Stimulated activated CD8-positive, alpha-beta memory T cell treated with anti-CD3 and anti-CD28 coated beads, Interleukin-12 subunit alpha, Interleukin-12 subunit beta, amount 100 ng/mL, for 1 hour (primary cell): ENCODE data around the gene LCA5L.
"Not testable (repeated sequence)": the region's sequence is repeated elsewhere in the genome, so short reads cannot be mapped to it uniquely, and the experiment has no call there.

Experiments
- DNase-seq: peaks from one replicate; pipeline ENCODE4 v3.0.0-alpha.2; 2020; ENCODE audit warnings: low read depth

LCA5L gene

DNA sequence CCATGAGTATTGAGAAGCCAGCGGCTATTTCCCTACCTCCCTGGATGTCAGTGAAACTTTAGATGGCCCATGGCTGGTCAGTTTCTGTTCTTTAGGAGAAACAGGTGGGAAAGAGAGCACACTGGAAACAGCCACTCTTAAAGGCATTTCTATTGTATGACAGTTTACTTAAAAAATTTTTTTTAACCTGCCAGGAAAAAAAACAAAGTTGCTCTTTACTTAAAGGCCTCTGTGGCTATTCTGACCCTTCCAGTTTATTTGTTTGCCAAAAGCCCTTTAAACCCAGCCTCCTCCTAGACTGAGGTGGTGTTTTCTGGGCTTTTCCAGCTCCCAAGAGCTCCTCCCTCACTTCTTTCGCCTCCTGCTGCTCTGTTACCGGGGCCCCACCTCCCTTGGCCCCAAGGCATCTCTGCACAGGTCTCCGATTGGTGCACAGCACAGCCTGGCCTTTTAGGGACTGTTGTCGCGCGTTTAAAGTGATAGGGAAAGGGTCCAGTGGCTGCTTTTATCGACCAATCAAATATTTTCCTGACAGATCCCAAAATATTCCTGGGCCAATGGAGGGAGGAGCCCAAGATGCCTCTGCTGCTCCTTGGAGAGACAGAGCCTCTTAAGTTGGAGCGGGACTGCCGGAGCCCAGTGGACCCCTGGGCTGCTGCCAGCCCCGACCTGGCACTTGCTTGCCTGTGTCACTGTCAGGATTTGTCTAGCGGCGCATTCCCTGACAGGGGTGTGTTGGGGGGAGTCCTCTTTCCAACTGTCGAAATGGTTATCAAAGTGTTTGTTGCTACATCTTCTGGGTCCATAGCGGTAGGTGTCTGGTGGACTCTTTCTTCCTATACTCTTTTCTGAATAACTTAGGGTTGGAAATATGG, 6.0 kb upstream of the LCA5L start, which contains the start of gene SH3BGR:
Gene SH3BGR (plus strand): TSS at position 639 of the 875 bp plus-strand sequence. CDS start 127 bp downstream, at position 766.
- DNase-seq, result no peak

DNA sequence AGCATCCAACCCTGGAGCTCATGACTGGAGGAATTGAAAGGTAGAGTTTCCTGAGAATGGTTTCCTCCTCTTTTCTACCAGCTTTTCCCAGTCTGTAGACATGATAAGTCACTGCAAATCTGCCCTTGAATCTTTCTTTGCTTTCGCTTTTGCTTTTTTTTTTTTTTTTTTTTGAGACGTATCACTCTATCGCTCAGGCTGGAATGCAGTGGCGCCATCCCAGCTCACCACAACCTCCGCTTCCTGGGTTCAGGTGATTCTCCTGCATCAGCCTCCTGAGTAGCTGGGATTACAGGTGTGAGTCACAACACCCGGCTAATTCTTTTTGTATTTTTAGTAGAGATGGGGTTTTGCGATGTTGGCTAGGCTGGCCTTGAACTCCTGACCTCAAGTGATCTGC, 1.7 kb upstream of the LCA5L start:
- no peak for DNase-seq

DNA sequence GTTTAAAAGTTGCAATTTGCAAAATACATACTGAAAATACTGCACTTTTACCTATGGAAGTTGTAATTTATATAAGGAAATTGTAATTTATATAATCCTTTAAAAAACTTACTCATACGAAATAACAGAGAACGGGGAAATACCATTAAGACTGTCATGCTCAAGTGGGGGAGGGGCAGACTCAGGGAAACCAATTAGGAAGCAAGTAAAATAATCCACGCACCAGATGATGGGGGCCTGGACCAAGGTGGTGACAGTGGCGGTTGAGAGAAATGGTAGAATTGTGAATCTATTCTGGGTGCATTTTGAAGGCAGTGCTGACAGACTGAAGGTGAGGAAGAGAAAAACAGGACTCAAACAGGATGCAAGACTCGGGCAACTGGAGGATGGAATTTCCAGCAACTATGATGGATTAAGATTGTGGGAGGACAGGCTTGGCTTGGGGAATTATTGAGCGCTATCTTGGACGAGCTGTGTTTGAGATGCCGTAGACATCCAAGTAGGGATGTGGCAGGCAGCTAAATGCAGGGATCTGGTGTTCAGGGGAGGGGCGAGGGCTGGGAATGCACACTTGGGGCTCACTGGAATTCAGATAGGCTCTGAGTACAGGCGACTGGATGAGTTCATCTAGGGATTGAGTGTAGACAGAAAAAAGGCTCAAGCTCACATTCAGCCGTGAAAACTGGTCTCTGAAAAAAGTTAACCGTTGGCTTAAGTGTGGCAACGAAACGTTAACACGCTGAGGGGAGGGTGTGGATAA, 977 bp downstream of the LCA5L start:
- no peak for DNase-seq

DNA sequence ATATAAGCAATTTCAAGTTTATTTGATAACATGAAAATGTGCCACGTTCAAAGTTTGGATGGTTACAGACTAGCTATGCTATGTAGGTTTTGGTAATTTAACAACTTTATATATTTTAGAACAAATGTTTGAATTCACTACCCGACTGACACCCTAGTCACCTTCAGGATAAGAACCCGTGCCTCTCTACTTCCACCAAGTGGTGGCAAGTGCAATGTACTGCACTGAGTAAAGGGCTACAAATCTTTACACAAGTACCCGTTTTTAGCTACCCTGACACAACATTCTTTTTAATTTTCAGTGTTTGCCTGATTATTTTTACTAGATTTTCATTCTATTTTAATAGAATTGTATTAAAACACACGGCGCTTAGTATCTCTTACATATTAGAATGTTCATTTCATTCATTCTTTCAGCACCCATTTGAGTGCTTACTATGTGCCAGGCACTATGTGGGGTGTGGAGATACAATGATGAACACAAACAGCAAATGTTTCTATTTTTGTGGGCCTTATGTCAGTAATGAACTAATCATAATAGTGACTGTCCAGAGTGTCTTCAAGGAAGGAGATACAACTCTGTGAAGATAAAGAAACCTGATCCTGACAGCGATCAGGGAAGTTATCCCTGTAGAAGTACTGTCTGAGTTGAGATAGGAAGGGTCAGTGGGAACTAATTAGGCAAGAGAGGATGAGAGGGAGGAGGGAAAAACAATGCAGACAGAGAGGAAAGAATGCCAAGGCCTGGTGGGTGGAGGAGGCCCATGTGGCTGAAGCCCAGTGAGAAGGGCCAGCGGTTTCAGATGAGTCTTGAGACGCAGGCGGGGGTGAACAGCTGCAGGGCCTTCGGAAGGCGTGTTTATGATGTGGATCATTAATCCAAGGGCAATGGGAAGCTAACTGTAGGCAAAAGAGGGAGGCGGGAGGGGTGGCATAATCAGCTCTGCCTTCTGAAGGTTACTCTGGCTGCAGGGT, 3.8 kb downstream of the LCA5L start:
- peak; percentile 20 for DNase-seq

DNA sequence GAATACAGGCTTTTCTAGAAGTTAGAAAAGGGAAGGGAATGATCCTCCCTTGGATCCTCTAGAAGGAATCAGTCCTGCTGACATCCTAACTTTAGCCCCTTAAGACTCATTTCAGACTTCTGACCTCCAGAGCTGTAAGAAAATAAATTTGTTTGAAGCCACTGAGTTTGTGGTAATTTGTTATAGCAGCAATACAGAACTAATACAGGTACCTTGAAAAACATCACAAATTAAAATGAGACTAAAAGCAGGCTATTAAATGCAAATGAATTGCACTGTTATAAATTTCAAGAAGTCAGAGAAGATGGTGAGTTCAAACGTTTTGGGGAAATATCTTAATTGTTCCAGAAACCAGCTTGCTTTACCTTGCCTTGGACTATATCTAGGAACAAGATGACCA, 6.3 kb downstream of the LCA5L start:
- no peak for DNase-seq

DNA sequence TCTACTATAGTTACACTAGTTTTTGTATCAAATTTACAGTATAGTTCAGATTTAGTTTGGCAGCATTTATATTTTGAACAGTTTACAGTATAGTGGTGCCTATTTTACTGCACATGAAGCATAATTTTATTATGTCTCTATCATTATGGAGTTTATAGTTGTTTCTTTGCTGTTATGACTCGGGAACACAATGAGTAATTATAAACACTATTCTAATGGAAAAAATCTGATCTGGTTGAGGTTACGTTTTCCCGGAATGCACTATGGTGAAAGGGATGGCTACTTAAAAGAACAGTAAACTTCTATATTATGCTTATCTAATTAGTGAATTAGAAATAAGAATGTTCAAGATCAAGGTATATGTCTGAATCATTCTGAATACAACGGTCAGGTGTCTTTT, 10.6 kb downstream of the LCA5L start:
- no peak for DNase-seq

DNA sequence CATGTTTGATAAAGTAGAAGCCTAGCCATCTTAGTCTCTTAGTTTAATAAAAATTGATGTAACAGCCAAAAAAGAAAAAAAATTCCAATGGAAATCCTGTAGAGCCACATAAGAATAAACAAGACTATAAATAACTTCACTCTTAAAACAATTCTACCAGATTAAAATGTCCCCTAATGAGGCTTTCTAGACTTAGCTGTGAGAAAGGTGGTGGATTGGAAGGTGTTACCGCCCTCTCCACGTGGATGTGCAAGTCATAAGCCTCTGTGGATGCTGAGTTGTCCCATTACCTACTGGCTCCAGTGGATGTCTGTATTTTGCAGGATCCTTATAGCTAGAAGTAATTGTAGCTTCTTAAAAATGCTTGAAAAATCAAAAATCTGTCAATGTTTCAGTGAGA, 14.6 kb downstream of the LCA5L start:
- no peak for DNase-seq

DNA sequence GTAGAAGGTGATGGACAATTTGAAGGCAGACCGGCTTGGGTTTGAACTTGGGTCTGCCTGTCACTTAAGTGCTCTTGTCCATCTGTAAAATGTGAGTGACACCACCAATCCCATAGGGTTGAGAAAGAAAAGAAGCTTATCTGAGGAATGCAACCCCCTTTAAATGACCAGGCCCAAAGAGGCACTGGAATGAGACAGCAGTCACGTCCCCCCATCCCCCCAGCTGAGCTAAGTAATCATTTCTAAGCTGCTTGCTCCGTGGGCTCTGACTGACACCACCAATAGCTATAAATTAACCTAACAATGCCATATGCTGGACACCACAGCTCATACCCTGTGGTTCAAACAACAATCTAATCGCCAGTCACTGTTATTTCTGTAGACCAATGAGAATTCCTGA, 15.1 kb downstream of the LCA5L start:
- DNase-seq, result no peak

DNA sequence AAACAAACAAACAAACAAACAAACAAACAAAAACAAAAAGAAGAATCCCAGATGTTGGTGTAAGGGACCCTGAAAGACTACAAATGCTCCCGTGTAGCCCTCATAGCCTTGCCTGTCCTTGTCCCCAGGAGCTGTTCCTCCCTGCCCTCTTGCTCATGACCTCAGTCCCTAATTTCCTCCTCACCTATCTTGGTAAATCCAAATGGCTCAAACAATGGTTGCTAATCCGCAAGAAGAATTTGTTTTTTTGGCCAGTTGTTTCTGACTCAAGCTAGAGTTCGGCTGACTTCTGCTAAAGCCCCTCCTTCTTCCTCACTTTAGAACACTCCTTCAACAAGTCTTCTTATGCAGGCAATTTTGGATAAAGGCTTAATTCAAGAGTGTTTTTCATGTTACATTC, 15.6 kb downstream of the LCA5L start:
- no peak for DNase-seq

DNA sequence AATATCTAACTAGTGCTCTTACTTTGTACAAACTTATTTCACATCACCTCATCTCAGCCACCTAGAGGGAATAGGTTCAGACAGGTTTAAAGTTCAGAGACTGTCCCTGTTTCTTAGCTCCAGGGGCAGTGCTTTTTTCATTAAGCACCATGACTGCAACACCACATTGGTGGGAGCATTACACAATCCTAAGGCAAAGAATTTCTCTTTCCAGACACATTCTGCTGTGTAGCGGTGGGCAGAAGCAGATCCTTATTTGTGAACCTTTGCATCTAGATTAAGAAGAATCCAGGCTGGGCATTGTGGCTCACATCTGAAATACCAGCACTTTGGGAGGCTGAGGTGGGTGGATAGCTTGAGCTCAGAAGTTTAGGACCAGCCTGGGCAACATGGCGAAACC, 16.1 kb downstream of the LCA5L start:
- DNase-seq, result no peak

DNA sequence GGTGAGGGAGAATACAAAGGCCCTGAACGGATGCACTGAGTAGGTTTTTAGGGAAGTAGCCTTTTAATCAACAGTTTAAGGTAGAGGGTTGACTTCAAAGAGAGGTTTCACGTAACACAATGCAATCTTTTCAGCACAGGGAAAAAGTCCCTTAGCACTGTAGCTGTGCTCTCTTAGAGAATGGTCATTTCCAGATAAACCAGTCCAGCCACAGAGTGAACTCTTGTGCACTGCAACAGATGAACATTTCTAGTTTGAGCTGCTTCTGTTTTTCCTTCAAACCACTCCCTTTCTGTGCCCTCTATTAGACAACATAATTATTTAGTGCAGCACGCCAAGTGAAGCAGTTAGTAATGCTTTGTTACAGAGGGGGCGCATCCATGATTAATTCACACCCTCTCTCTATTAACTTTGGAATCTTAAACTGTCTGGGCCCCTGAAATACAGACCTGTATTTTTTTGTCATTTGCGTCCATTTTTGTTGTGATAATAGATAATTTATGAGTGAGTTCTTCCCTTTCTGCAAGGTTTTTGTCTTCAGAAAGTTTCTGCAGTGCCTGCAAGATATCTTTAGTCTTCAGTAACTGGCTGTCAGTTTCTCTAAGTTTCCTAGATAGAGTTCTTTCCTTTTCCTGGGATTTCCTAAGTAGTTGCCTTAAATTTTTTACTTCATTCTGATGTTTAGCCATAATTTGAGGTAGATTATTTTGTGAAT, 22.9 kb downstream of the LCA5L start:
- no peak for DNase-seq

DNA sequence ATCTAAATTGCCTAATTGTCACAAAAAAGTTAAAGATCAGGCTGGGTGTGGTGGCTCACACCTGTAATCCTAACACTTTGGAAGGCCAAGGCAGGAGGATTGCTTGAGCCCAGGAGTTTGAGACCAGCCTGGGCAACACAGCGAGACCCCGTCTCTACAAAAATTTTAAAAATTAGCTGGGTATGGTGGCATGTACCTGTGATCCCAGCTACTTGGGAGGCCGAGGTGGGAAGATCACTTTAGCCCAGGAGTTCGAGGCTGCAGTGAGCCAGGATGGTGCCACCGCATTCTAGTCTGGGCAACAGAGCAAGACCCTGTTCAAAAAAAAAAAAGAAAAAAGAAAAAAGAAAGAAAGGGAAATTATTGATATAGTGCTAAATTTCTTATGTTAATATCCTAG, 26.4 kb downstream of the LCA5L start:
- DNase-seq, result not testable (repeated sequence)

DNA sequence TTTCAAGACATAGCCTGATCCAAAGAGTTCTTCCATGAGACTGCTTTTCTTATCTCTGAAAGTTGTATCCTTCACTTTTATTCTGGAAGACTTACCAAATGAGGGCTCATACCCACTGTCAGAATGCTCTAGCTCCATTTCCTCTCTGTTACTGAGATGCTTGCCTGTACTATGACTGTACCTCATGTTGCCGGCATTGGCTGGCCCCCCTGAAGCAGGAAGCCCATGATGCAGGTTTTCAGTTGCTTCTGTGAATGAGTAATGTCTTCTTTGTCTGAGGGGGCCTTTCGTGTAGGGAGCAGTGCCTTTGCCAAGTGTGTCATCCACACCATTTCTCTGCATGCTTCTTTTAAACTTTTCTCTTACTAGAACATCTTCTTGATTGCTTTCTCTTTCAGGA, 39.5 kb downstream of the LCA5L start:
- DNase-seq, result no peak

DNA sequence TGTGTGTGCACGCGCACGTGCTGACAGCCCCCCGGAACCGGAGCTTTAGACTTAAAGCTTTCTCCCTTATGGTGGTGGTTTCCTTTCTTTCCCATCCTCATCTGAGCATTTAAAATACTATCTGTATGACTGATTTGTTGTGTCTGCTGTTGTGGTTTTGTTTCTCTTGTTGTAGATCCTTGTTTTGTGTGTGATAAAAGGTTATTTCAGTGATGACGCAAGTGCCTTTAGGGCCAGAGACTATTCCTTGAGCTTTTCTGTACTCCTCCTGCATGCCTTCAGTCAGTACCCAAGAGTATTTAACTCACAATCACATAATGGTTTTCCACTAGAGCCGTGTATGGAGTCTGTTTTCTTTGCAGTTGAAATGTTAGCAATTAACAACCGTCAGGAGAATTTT, 45.4 kb downstream of the LCA5L start:
- DNase-seq, result no peak

DNA sequence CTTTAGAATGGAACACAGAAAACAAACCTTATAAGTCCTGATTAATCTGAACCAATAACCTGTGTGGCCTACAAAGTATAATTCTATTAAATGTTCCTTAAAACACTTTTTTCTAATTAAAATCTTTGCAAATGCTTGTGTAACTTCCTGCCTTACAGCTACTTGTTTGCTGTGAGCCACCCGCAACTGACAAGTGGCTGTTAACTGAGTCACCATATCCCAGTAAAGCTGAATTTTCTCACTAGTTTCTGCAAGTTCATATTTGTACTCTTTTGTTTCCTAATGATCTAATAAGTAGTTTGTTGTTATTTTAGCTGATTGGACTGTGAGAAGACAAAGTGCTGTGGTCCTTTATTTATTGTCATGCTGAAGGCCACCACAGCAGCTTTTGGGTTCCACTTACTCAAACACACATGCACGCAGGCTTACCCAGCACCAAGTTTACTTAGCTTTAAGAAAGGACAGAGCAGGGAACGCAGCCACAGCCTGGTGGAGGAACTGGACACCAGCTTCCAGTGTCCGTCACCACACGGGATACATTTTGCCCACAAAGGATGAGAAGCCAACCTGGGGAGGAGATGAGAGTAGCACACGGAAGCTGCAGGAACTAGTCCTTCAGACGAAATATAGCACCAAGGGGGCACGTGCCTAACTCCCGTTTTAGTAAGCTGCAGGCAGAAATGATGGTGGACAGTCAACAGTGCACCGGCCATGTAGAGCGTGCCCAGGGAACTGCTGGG, 47.8 kb downstream of the LCA5L start:
- DNase-seq, result no peak

DNA sequence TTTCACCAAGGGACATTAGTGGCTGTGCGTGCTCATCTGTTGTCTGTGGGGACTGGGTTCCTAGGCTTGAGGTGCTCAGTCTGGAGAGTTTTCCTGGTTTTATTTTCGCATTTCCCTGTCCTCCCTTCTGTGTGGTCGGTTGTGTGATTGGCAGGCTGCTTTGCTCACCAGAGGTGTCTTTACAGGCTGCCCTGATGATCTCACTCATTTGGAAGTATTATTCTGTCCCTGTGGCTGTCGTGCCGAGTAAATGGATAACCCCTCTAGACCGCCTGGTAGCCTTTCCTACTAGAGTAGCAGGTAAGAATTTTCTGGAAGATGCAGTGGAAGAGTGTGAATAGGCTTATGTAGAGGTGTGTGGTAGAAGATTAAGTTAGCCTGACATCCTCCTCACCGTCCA, 52.6 kb downstream of the LCA5L start:
- DNase-seq, result no peak

DNA sequence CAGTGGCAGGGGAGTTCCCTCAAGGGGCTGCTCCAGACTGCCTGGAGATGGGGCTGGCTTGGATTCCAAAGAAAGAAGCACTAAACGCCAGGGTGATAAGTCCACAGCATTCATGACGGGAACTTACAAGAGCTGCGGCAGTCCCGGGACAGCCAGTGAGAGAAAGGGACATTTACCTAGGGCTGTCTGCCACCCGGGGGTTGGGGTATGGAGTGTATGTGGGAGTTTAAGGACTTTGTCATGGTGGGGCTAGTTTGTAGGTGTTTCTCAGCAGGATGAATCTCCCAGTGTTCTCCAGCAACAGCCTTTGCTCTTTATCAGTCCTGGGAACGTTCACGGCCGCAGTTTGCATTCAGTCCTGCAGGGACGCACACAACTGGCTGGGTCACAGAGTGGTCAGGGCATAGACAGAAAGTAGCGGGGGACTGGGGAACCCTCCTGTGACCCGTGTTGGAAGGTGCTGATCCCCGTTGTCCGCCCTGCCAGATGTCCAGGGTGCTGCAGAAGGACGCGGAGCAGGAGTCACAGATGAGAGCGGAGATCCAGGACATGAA, 55.3 kb downstream of the LCA5L start:
- DNase-seq, result no peak

DNA sequence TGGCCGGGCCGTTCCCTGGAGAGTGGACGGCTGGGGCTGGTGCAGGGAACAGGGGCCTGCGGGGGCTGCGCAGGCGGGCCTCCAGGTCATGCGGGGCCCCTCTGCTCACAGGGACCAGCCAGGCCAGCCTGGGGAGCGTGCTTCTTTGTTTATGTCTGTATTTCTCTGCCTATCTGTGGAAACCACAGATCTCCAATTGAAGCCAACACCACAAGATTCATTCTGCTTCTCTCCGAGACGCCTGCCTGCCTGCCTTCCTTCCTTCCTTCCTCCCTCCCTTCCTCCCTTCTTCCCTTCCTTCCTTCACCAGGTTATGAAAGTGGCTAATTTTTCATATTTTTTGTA, 56.8 kb downstream of the LCA5L start:
- no peak for DNase-seq

DNA sequence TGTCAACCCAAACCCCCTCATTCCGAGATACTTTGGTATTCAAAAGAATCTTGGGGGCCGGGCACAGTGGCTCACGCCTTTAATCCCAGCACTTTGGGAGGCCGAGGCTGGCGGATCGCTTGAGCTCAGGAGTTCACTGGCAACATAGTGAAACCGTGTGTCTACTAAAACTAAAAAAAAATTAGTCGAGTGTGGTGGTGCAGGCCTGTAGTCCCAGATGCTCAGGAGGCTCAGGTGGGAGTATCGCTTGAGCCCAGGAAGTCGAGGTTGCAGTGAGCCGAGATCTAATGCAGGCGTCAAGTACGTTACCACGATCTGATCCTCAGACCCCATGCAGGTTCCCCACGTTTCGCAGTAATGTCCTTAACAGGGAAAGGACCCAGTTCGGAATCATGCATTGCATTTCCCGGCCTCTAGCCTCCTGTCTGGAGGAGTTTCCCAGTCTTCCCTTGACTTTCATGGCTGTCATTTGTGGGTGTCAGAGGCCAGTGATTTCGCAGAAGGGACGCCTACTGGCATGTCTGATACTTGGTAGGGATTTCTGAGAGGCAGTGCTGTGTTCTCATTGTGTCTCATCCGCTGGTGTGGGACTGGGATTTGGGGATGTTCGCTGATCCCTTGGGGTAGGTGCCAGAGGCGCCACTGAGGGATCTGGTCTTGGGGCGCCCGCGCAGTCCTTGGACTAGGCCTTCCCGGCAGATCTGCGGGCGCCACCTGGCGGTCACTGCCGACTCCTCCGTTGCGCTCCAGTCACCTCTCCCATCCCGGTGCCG, 57.4 kb downstream of the LCA5L start:
- peak; percentile 83 for DNase-seq
